H1 (cell line): ENCODE measurements around the gene UBXN1. TPM values are rescaled to one million over a fixed set of nuclear protein-coding genes. Genes with fewer than 3 reads are reported as not detected.

ENCODE experiments used
- CTCF ChIA-PET: fragments of 300-600 bp; sonication (Branson Sonifier 250); formaldehyde crosslinking; loops from one replicate; lab custom pipeline; 2021; ENCODE audit not compliant: partially characterized antibody; lab: Charles Lee
- POLR2A ChIA-PET: fragments of 300-600 bp; sonication (Branson Sonifier 250); formaldehyde crosslinking; loops from one replicate; lab custom pipeline; 2021; ENCODE audit warnings: inconsistent platforms; ENCODE audit not compliant: partially characterized antibody; lab: Charles Lee
- DNase-seq, 2 experiments: peaks; one replicate each; pipeline versions ENCODE4 v3.0.0 to v3.0.0-alpha.2; 2010 to 2022; ENCODE audit warnings: low spot score in 2 of 2, low read depth in 1 of 2, mixed read lengths in 1 of 2
- FAIRE-seq: peaks from 2 replicates; lab custom pipeline; 2011; peaks lifted over from hg19 to GRCh38; lab: Jason Lieb, UNC
- H2AFZ ChIP-seq: 2 replicates; pipeline ENCODE4 v1.8.1; 2012; ENCODE audit warnings: low read length, inconsistent platforms
- H2AK5ac ChIP-seq: 2 replicates; pipeline ENCODE4 v1.6.1; 2013; ENCODE audit warnings: low read depth, low read length
- H2BK120ac ChIP-seq: replicated peaks from 2 replicates; pipeline ENCODE3; 2013; ENCODE audit warnings: low read depth, low read length, inconsistent platforms
- H2BK12ac ChIP-seq: 2 replicates; pipeline ENCODE4 v1.6.1; 2013; ENCODE audit warnings: low read depth, low read length
- H2BK15ac ChIP-seq: 2 replicates; pipeline ENCODE4 v1.6.1; 2013; ENCODE audit warnings: low read length
- H2BK20ac ChIP-seq: 2 replicates; pipeline ENCODE4 v1.6.1; 2013; ENCODE audit warnings: low read length
- H2BK5ac ChIP-seq: 2 replicates; pipeline ENCODE4 v1.6.1; 2013; ENCODE audit warnings: low read depth, low read length
- H3K14ac ChIP-seq: 2 replicates; pipeline ENCODE4 v1.6.1; 2013; ENCODE audit warnings: inconsistent platforms; ENCODE audit not compliant: insufficient read length
- H3K18ac ChIP-seq: 2 replicates; pipeline ENCODE4 v1.6.1; 2013; ENCODE audit warnings: low read length; ENCODE audit errors: extremely low read depth
- H3K23ac ChIP-seq: 2 replicates; pipeline ENCODE4 v1.6.1; 2013; ENCODE audit warnings: inconsistent platforms; ENCODE audit not compliant: insufficient read length
- H3K23me2 ChIP-seq: 2 replicates; pipeline ENCODE4 v1.6.1; 2013; ENCODE audit warnings: low read depth, low read length
- H3K27ac ChIP-seq: 2 replicates; pipeline ENCODE4 v1.6.1; 2011; ENCODE audit warnings: low read depth, low read length, inconsistent platforms
- H3K27me3 ChIP-seq, 4 experiments: replicated peaks in 1 of 4; 1 replicate in 1 of 4; 2 replicates in 3 of 4; pipeline versions ENCODE4 v1.6.1 to v1.8.1; 2011 to 2013; ENCODE audit warnings: low read length in 3 of 4, mild to moderate bottlenecking in 3 of 4, inconsistent platforms in 2 of 4, mixed read lengths in 2 of 4, moderate library complexity in 1 of 4; ENCODE audit not compliant: control insufficient read depth in 3 of 4, insufficient read depth in 3 of 4; ENCODE audit errors: extremely low read depth in 1 of 4
- H3K36me3 ChIP-seq, 4 experiments: 2 replicates each; pipeline versions ENCODE4 v1.6.1 to v1.8.1; 2011 to 2013; ENCODE audit warnings: mild to moderate bottlenecking in 4 of 4, low read length in 3 of 4, moderate library complexity in 2 of 4, control low read depth in 1 of 4, inconsistent platforms in 1 of 4; ENCODE audit not compliant: insufficient read depth in 4 of 4, control insufficient read depth in 2 of 4
- H3K4ac ChIP-seq: replicated peaks from 2 replicates; pipeline ENCODE3; 2013; ENCODE audit warnings: low read length, low read depth, mixed read lengths, inconsistent platforms; ENCODE audit not compliant: insufficient read length
- H3K4me1 ChIP-seq, 4 experiments: replicated peaks in 1 of 4; 1 replicate in 1 of 4; 2 replicates in 3 of 4; pipeline versions ENCODE4 v1.6.1 to v1.8.1; 2011 to 2013; ENCODE audit warnings: low read length in 3 of 4, inconsistent platforms in 2 of 4, mixed read lengths in 1 of 4; ENCODE audit not compliant: insufficient read depth in 4 of 4, control insufficient read depth in 3 of 4
- H3K4me2 ChIP-seq, 2 experiments: 2 replicates each; pipeline versions ENCODE4 v1.6.1 to v1.8.1; 2011 to 2013; ENCODE audit warnings: low read depth in 2 of 2, low read length in 2 of 2, control low read depth in 1 of 2, inconsistent platforms in 1 of 2, mild to moderate bottlenecking in 1 of 2; ENCODE audit not compliant: insufficient read depth in 1 of 2
- H3K4me3 ChIP-seq, 4 experiments: fragments of 200-600, 300-600 bp in 1 of 4; sonication (generic), shearing (Covaris generic), sonication (Bioruptor Twin) in 1 of 4; 2 replicates each; pipeline versions ENCODE4 v1.5.1 to v1.8.1; 2011 to 2016; ENCODE audit warnings: low read length in 4 of 4, low read depth in 3 of 4, control low read depth in 2 of 4, inconsistent platforms in 2 of 4, mild to moderate bottlenecking in 2 of 4, mixed read lengths in 1 of 4, moderate library complexity in 1 of 4; ENCODE audit not compliant: insufficient read depth in 2 of 4; ENCODE audit errors: extremely low read depth in 1 of 4
- H3K56ac ChIP-seq: replicated peaks from 2 replicates; pipeline ENCODE3; 2013; ENCODE audit warnings: low read depth, mild to moderate bottlenecking, mixed read lengths, low read length, inconsistent platforms; ENCODE audit not compliant: insufficient read length
- H3K79me1 ChIP-seq: 2 replicates; pipeline ENCODE4 v1.6.1; 2013; ENCODE audit warnings: low read depth, low read length, control low read depth
- H3K79me2 ChIP-seq, 2 experiments: 2 replicates each; pipeline versions ENCODE4 v1.6.1 to v1.8.1; 2012 to 2013; ENCODE audit warnings: low read length in 2 of 2, mild to moderate bottlenecking in 2 of 2, inconsistent platforms in 1 of 2; ENCODE audit not compliant: insufficient read depth in 2 of 2, control insufficient read depth in 1 of 2
- H3K9ac ChIP-seq, 4 experiments: replicated peaks in 1 of 4; 1 replicate in 1 of 4; 2 replicates in 3 of 4; pipeline versions ENCODE4 v1.6.1 to v1.8.1; 2011 to 2013; ENCODE audit warnings: low read depth in 3 of 4, low read length in 3 of 4, control low read depth in 2 of 4, mild to moderate bottlenecking in 2 of 4, moderate library complexity in 2 of 4, inconsistent platforms in 1 of 4; ENCODE audit errors: extremely low read depth in 1 of 4
- H3K9me3 ChIP-seq, 2 experiments: 2 replicates each; pipeline versions ENCODE4 v1.6.1 to v1.8.1; 2012 to 2013; ENCODE audit warnings: mild to moderate bottlenecking in 2 of 2, moderate library complexity in 2 of 2, control low read depth in 1 of 2, inconsistent platforms in 1 of 2, low read depth in 1 of 2, low read length in 1 of 2, mixed read lengths in 1 of 2; ENCODE audit not compliant: insufficient read depth in 2 of 2
- H4K20me1 ChIP-seq, 2 experiments: replicated peaks in 1 of 2; 2 replicates each; pipeline versions ENCODE3 to v1.8.1; 2011 to 2013; ENCODE audit warnings: inconsistent platforms in 2 of 2, low read length in 2 of 2, mild to moderate bottlenecking in 1 of 2; ENCODE audit not compliant: insufficient read depth in 2 of 2, control insufficient read depth in 1 of 2
- H4K5ac ChIP-seq: 2 replicates; pipeline ENCODE4 v1.6.1; 2013; ENCODE audit warnings: low read length, low read depth, mixed read lengths, inconsistent platforms; ENCODE audit not compliant: insufficient read length
- H4K8ac ChIP-seq: 2 replicates; pipeline ENCODE4 v1.8.0; 2013; ENCODE audit warnings: mild to moderate bottlenecking, moderate library complexity, low read length, inconsistent platforms; ENCODE audit not compliant: insufficient read depth; ENCODE audit errors: extremely low read depth
- H4K91ac ChIP-seq: replicated peaks from 2 replicates; pipeline ENCODE3; 2013; ENCODE audit warnings: low read length, mixed read lengths, inconsistent platforms; ENCODE audit not compliant: insufficient read length
- CEBPB ChIP-seq: IDR thresholded peaks from 2 replicates; pipeline ENCODE4 v1.6.1; 2012; ENCODE audit warnings: low read depth, low read length
- GABPA ChIP-seq: IDR thresholded peaks from 2 replicates; pipeline ENCODE4 v1.6.1; 2011; ENCODE audit warnings: mild to moderate bottlenecking, low read length, moderate library complexity, borderline replicate concordance; ENCODE audit not compliant: insufficient read depth
- HDAC2 ChIP-seq, 2 experiments: fragments of 300-600 bp in 1 of 2; sonication (generic) in 1 of 2; IDR thresholded peaks; 2 replicates each; pipeline ENCODE4 v1.6.1; 2011 to 2012; ENCODE audit warnings: low read depth in 2 of 2, low read length in 2 of 2, mild to moderate bottlenecking in 2 of 2, moderate library complexity in 2 of 2, borderline replicate concordance in 1 of 2, inconsistent platforms in 1 of 2
- KDM5A ChIP-seq: fragments of 200-600 bp; IDR thresholded peaks from 2 replicates; pipeline ENCODE4 v1.7.1; 2012; ENCODE audit warnings: mild to moderate bottlenecking, low read length, inconsistent platforms, mixed read lengths
- NRF1 ChIP-seq: IDR thresholded peaks from 2 replicates; pipeline ENCODE4 v1.6.1; 2011; ENCODE audit warnings: mild to moderate bottlenecking, low read depth, low read length, improper control_type of control experiment
- RAD21 ChIP-seq, 2 experiments: IDR thresholded peaks in 1 of 2; conservative IDR thresholded peaks in 1 of 2; 2 replicates each; pipeline ENCODE4 v1.6.1; 2011; ENCODE audit warnings: low read depth in 2 of 2, low read length in 2 of 2, improper control_type of control experiment in 1 of 2, inconsistent platforms in 1 of 2, mild to moderate bottlenecking in 1 of 2, moderate library complexity in 1 of 2
- SAP30 ChIP-seq: fragments of 300-600 bp; sonication (generic); IDR thresholded peaks from 2 replicates; pipeline ENCODE4 v1.7.1; 2012; ENCODE audit warnings: low read length, moderate library complexity, mild to moderate bottlenecking, inconsistent platforms; ENCODE audit not compliant: insufficient read depth, insufficient replicate concordance
- SIRT6 ChIP-seq: IDR thresholded peaks from one replicate; pipeline ENCODE4 v1.7.1; 2012; ENCODE audit warnings: low read length, inconsistent platforms
- SIX5 ChIP-seq: IDR thresholded peaks from 2 replicates; pipeline ENCODE4 v1.6.1; 2011; ENCODE audit warnings: mild to moderate bottlenecking, low read depth, low read length
- TAF1 ChIP-seq: IDR thresholded peaks from 2 replicates; pipeline ENCODE4 v1.6.1; 2011; ENCODE audit warnings: mild to moderate bottlenecking, low read depth, low read length
- TEAD4 ChIP-seq: IDR thresholded peaks from 2 replicates; pipeline ENCODE4 v1.6.1; 2012; ENCODE audit warnings: low read depth, low read length, inconsistent platforms, mixed read lengths
- WGBS, 2 experiments: shearing (Covaris generic) in 1 of 2; methylation state at CpG; one replicate each; pipeline versions ENCODE4 v1.1.6 to v1.1.7; 2013 to 2015; ENCODE audit warnings: low lambda C conversion rate in 2 of 2, mixed read lengths in 2 of 2, inconsistent platforms in 1 of 2, low coverage in 1 of 2, missing lambda C conversion rate in 1 of 2; ENCODE audit not compliant: insufficient replicate concordance in 2 of 2, insufficient coverage in 1 of 2, insufficient read length in 1 of 2; ENCODE audit errors: extremely low coverage in 1 of 2, missing lambda C conversion rate in 1 of 2; 5-methylcytosine and 5-hydroxymethylcytosine counted together
- polyA plus RNA-seq, 7 experiments: library from polyadenylated mRNA; depleted of rRNA in 3 of 7; stranded (reverse) in 5 of 7; unstranded in 2 of 7; fragments of >200 nt in 5 of 7; fragments of 200-250 nt in 2 of 7; gene quantifications; 1 replicate in 5 of 7; 2 replicates in 1 of 7; 4 replicates in 1 of 7; pipeline versions ENCODE4 v1.2.1 to v1.2.3, GENCODE V29; 2011 to 2013; ENCODE audit warnings: missing spikeins in 2 of 7, mixed read lengths in 2 of 7
- total RNA-seq: library from RNA; stranded (reverse); fragmentation: NEBNext Ultra II Directional; extraction: Animal tissue kit (Norgen Biotek cat#: 25700); gene quantifications from 2 replicates; pipeline ENCODE4 v1.2.1, GENCODE V29; 2021
- TF ChIP-seq, protein P1 (sequence below): IDR thresholded peaks from 2 replicates; pipeline ENCODE4 v1.6.1; 2011; ENCODE audit warnings: low read length, improper control_type of control experiment

UBXN1 gene
- total and polyA plus RNA-seq, 2 of the 8 experiments (the other 6 are each of a cell fraction or from before 2014, with no cell fraction given), result 78.6 to 114 TPM

DNA sequence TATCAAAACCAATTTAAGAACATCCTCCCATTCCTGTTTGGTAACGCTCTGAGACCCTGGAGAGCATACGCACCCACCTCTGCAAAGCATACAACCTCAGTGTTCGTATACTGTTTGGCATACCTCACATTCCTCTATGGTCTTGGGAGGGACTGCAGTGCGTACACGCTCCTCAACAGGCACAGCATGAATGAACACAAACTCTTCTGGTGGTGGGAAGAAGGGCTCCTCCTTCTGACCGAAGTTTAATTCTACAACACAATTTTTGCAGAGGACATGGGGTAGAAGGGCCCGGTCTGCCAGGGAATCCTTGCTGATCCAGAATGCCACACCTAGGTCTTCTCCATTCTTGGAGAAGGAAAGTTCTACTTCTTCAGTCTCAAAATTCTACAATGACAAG is 43.1 kb upstream of the UBXN1 start:
- Histone ChIP-seq H2BK20ac (no peak overlapping the region), H4K5ac (no peak overlapping the region), H3K14ac (no peak overlapping the region), H3K9ac (no peak overlapping the region), H2BK12ac (no peak overlapping the region), H3K18ac (no peak overlapping the region), H3K9me3 (no peaks in the 10 kb centered on the region), H4K8ac (no peak overlapping the region), H2AK5ac (no peak overlapping the region), H2BK5ac (no peak overlapping the region), H3K56ac (no peak overlapping the region), H3K27ac (no peak overlapping the region), H3K79me1 (0 out of 2 replicates have a peak, but pooled peaks cover 2% of the 10 kb centered on the region), H3K4ac (no peak overlapping the region), H3K4me3 (no peak overlapping the region), H2AFZ (no peak overlapping the region), H3K4me2 (no peak overlapping the region), H2BK15ac (no peak overlapping the region), H4K20me1 (peaks cover 12 to 17% of the 10 kb centered on the region in 2 experiments), H3K4me1 (no peaks in the 10 kb centered on the region; a peak in 3 of 7 replicates), H3K23me2 (peaks cover 9% of the 10 kb centered on the region), H3K36me3 (peaks cover 36 to 74% (median 62%) of the 10 kb centered on the region in 4 experiments), H3K79me2 (peaks cover 18 to 56% of the 10 kb centered on the region in 2 experiments), H3K27me3 (no peaks in the 10 kb centered on the region), H3K23ac (no peak overlapping the region), H2BK120ac (no peak overlapping the region), H4K91ac (no peak overlapping the region)
- DNase-seq (no peak), FAIRE-seq (no peak)
- 92% methylated on average over 7 of the region's 7 CpGs; no CpG with 5 or more reads in 1 of the 2 experiments for WGBS, 2 experiments
- ChIA-PET POLR2A (interaction anchor here (3.5 to 61.4 kb wide), 4 partner anchors 7 to 62 kb away, joined by 15 to 2041 read pairs (median 156); partner anchors contain the start of genes BSCL2, C11orf98, CSKMT and GANAB), CTCF (no interaction called here)
- no peak for TF ChIP-seq TAF1
- no peak for TF ChIP-seq SIRT6
- no peak for TF ChIP-seq GABPA
- no peak for TF ChIP-seq SIX5
- no peak for TF ChIP-seq SAP30
- no peak for TF ChIP-seq KDM5A
- TF ChIP-seq, protein P1, sequence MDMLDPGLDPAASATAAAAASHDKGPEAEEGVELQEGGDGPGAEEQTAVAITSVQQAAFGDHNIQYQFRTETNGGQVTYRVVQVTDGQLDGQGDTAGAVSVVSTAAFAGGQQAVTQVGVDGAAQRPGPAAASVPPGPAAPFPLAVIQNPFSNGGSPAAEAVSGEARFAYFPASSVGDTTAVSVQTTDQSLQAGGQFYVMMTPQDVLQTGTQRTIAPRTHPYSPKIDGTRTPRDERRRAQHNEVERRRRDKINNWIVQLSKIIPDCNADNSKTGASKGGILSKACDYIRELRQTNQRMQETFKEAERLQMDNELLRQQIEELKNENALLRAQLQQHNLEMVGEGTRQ, result no peak
- no peak for TF ChIP-seq HDAC2 (IDR thresholded peaks at IDR 0.05; ENCODE audit: borderline replicate concordance in 1 of 2, low read depth in 2 of 2, low read length in 2 of 2)
- no peak for TF ChIP-seq NRF1
- no peak for TF ChIP-seq CEBPB
- TF ChIP-seq TEAD4, result peak; percentile 64; the same call in 1 of the 2 replicates
- TF ChIP-seq RAD21 (IDR thresholded peaks at IDR 0.05 in 1 of 2, conservative IDR thresholded peaks at IDR 0.05 in 1 of 2; ENCODE audit: low read depth in 2 of 2, low read length in 2 of 2), result peak in 1 of 2 experiments; percentile 6; a peak in 1 of 4 replicates
